ENCODE results near the gene TP73.

DNA sequence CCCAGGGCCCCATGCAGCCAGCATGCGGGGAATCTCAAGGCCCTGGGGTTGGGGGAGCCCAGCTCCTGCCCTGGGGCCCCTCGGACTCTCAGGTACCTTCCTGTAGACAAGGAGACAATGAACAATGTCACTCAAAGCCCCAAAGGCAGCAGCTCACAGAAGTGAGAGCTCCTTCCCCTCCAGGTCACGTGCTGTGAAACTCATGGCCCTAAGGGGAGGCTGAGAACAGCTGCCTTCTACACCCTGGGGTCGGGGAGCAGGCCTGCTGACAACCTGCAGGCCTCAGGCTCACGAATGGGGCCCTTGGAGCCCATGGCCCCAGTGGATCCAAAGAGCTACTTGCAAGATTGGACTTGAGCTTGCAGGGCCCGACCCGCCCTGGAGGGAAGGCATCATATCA is 44.2 kb upstream of the TP73 start:
- no peak for TF ChIP-seq REST (IDR thresholded peaks at IDR 0.05; ENCODE audit: insufficient read depth in 1 of 2, low read depth in 2 of 2, low read length in 2 of 2)
- TF ChIP-seq POLR2AphosphoS5 (IDR thresholded peaks at IDR 0.05; ENCODE audit: low read depth, low read length): no peak
- no peak for TF ChIP-seq TAF1 (IDR thresholded peaks at IDR 0.05; ENCODE audit: borderline replicate concordance, insufficient read depth, low read length)
- TF ChIP-seq FOXP2 (optimal IDR thresholded peaks at IDR 0.05; ENCODE audit: borderline replicate concordance, extremely low read depth, extremely low read length, insufficient read depth): no peak
- TF ChIP-seq SIN3A (IDR thresholded peaks at IDR 0.05; ENCODE audit: borderline replicate concordance, insufficient read depth, low read length): no peak
